ENCODE data around the gene FAF1.

FAF1 gene

DNA sequence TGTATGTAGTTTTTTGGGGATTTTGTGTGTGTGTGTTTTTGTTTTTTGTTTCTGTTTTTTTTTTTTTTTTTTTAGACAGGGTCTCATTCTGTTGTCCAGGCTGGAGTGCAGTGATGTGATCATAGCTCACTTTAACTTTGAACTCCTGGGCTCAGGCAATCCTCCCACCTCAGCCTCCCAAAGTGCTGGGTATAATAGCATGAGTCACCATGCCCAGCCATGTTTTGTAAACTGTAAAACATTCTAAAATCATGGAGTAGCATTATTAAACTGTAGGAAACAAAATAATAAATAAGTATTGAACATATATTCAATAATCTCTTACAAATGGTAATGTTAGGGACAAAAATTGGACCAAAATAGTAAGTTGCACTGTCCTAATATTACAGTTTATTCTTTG lies 124.0 kb downstream of the FAF1 start:
- peaks cover 21% of the 10 kb centered on the region for H3K9me3 Mint-ChIP-seq
- H3K4me3 Mint-ChIP-seq = no peak overlapping the region
- TF ChIP-seq CTCF (IDR thresholded peaks at IDR 0.05; ENCODE audit: unreplicated experiment in 3 of 3) = no peak
- H3K27ac Mint-ChIP-seq = no peak overlapping the region
- H3K36me3 Mint-ChIP-seq (ENCODE audit: low read depth) = peaks cover 18% of the 10 kb centered on the region
- no peaks in the 10 kb centered on the region for H3K27me3 Mint-ChIP-seq (ENCODE audit: low read depth)
- no peaks in the 10 kb centered on the region for H3K4me1 Mint-ChIP-seq

DNA sequence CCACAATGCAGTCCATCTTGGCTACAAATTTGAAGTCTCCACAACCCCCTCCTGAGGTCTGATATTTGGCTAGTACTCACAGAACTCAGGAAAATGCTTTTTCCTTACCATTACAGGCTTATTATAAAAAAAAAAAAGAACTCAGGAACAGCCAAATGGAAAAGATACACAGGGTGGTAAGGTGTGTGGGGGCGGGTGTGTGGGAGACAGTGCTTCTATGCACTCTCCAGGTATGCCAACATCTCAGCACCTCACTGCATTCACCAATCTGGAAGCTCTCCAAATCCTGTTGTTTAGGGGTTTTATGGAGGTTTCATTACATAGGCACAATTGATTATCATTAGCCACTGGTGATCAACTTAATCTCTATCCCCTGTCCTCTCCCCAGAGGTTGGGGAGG lies 126.9 kb downstream of the FAF1 start:
- peaks cover 26% of the 10 kb centered on the region for H3K9me3 Mint-ChIP-seq
- no peak for TF ChIP-seq CTCF (IDR thresholded peaks at IDR 0.05; ENCODE audit: unreplicated experiment in 3 of 3)
- H3K4me3 Mint-ChIP-seq = no peak overlapping the region
- H3K27ac Mint-ChIP-seq = no peak overlapping the region
- H3K4me1 Mint-ChIP-seq = no peaks in the 10 kb centered on the region
- H3K36me3 Mint-ChIP-seq (ENCODE audit: low read depth) = peaks cover 22% of the 10 kb centered on the region
- H3K27me3 Mint-ChIP-seq (ENCODE audit: low read depth) = no peaks in the 10 kb centered on the region

DNA sequence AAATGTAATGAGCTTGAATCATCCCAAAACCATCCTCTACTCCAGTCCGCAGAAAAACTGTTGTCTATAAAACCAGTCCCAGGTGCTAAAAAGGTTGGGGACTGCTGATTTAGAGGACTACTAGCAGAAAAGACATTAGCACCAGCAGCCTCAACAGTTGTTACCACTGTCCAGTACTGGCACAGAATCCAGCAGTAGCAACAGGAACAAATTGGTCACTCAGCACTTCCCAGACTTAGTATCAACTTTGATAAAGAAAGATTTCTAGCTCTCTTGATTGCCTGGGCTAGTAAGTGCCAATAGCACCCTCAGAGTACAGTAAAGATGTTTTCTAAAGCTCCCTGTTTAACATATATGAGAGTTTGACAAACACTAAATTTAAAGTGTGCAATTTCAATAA lies 127.9 kb downstream of the FAF1 start:
- Mint-ChIP-seq H3K4me3 (no peak overlapping the region), H3K27ac (no peak overlapping the region), H3K27me3 (ENCODE audit: low read depth) (no peaks in the 10 kb centered on the region), H3K9me3 (peaks cover 26% of the 10 kb centered on the region), H3K4me1 (no peaks in the 10 kb centered on the region), H3K36me3 (ENCODE audit: low read depth) (peaks cover 22% of the 10 kb centered on the region)
- no peak for TF ChIP-seq CTCF (IDR thresholded peaks at IDR 0.05; ENCODE audit: unreplicated experiment in 3 of 3)

- peaks cover 26% of the 10 kb centered on the region for H3K9me3 Mint-ChIP-seq
- H3K27ac Mint-ChIP-seq = no peak overlapping the region
- TF ChIP-seq CTCF (IDR thresholded peaks at IDR 0.05; ENCODE audit: unreplicated experiment in 3 of 3) = no peak
- H3K4me1 Mint-ChIP-seq = no peaks in the 10 kb centered on the region
- peaks cover 22% of the 10 kb centered on the region for H3K36me3 Mint-ChIP-seq (ENCODE audit: low read depth)
- H3K4me3 Mint-ChIP-seq = no peak overlapping the region
- no peaks in the 10 kb centered on the region for H3K27me3 Mint-ChIP-seq (ENCODE audit: low read depth)
Measured at GRCh38 chr1:50831300-50832061, 128.6 kb downstream of the FAF1 start.

DNA sequence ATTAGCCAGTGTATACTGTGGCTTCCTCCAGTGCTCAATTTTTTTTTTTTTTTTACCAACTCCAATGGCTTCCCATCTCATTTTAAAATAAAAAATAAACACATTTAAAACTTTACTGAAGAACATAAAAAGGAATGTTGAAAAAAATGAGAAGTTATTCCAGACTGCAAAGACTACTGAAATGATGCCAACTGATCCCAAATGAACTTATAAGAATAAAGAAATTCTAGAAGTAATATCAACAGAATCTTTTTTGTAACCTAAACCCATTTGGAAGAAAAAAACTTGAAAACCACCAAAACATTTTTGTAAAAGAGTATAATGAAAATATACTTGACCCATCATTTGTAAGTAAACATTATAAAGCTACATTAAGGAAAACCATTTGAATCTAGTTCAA lies 129.4 kb downstream of the FAF1 start:
- TF ChIP-seq CTCF (IDR thresholded peaks at IDR 0.05; ENCODE audit: unreplicated experiment in 3 of 3) = no peak
- peaks cover 22% of the 10 kb centered on the region for H3K36me3 Mint-ChIP-seq (ENCODE audit: low read depth)
- H3K27me3 Mint-ChIP-seq (ENCODE audit: low read depth) = no peaks in the 10 kb centered on the region
- H3K9me3 Mint-ChIP-seq = peaks cover 26% of the 10 kb centered on the region
- no peaks in the 10 kb centered on the region for H3K4me1 Mint-ChIP-seq
- H3K4me3 Mint-ChIP-seq = no peak overlapping the region
- no peak overlapping the region for H3K27ac Mint-ChIP-seq

Data from nephron (organoid).